ENCODE results near the gene TXLNB. TPM values are rescaled to one million over a fixed set of nuclear protein-coding genes. Genes with fewer than 3 reads are reported as not detected.

TXLNB gene
- total and polyA plus RNA-seq, 2 of the 13 experiments (the other 11 are each of a cell fraction or from before 2014, with no cell fraction given), result not detected

DNA sequence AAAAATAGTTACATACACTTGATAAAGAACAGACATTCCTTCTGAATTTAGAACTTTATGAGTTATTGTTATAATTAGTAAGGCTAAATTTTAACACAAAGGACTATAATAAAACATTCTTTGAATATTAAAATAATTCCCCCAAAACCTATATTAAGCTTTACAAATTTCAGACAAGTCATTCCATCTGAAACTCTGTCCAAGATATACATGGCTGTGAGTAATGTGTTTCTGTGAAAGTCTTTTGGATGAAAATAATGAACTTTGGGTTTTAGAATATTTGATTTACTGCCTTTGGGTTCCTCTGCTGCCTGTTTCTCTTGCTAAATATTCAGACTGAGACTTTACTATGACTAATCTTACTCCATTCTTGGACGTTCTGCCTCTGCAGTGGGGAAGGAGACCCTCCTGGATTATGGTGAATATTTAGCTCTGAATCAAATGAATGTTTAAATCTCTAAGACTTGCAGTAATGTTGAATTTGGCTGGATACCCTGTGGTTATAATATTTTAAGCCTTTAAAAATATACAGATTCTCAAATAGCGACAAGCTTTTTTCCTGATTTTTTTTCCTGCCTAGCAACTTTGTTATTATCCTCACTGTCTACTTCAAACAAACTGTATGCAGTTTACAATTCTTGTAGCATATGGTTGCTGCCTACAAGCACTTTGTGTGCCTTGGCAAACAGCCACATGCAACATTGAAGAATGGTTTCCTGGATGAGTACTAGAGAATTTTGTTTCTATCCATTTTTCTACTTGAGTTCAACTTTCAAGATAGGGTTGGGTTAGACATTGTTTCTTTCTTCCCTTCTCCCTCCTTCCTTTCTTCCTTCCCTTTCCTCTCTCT is 51.4 kb downstream of the TXLNB start (continued):
- TF ChIP-seq, protein P1, sequence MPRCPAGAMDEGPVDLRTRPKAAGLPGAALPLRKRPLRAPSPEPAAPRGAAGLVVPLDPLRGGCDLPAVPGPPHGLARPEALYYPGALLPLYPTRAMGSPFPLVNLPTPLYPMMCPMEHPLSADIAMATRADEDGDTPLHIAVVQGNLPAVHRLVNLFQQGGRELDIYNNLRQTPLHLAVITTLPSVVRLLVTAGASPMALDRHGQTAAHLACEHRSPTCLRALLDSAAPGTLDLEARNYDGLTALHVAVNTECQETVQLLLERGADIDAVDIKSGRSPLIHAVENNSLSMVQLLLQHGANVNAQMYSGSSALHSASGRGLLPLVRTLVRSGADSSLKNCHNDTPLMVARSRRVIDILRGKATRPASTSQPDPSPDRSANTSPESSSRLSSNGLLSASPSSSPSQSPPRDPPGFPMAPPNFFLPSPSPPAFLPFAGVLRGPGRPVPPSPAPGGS (CRISPR knock-in tag; IDR thresholded peaks at IDR 0.05), result no peak
- TF ChIP-seq SOX13 (IDR thresholded peaks at IDR 0.05), result no peak
- TF ChIP-seq SOX13 (CRISPR knock-in tag; conservative IDR thresholded peaks at IDR 0.05 in 1 of 2, IDR thresholded peaks at IDR 0.05 in 1 of 2), result no peak
- TF ChIP-seq MEIS2 (CRISPR knock-in tag; IDR thresholded peaks at IDR 0.05), result no peak
- TF ChIP-seq GATA4 (IDR thresholded peaks at IDR 0.05; ENCODE audit: borderline replicate concordance, low read depth), result no peak
- TF ChIP-seq SSRP1 (CRISPR knock-in tag; IDR thresholded peaks at IDR 0.05), result no peak
- no peak for TF ChIP-seq ZNF253 (CRISPR knock-in tag; IDR thresholded peaks at IDR 0.05; ENCODE audit: borderline replicate concordance)
- no peak for TF ChIP-seq CEBPB (IDR thresholded peaks at IDR 0.05; ENCODE audit: borderline replicate concordance, low read depth, low read length)
- no peak for TF ChIP-seq HOXA3 (CRISPR knock-in tag; IDR thresholded peaks at IDR 0.05)

DNA sequence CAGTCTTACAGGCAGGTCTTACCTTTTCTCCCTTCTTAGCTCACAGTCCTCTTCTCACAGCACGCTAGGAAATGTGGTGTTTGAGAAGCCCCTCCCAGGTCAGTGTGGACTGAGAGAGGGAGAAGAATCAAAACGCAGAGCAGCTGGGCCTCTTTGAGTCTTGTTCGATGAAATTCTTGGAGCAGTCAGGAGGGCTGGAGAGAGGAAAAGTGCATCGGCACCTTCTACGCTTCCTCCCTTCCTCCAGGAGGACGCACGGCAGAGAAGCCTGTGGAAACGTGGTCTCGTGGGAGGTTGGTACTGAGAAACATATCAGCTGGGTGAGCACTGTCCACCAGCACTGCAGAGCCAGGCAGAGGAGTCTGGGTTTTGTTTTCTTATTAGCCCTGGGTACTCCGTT is 52.7 kb downstream of the TXLNB start:
- in situ Hi-C loops (cut with HindIII; ENCODE audit: extremely low pct_ligation_motif_present, low pct_unique_long_range_greater_than_20kb), result no loop called here
- TF ChIP-seq PTBP1 (IDR thresholded peaks at IDR 0.05; ENCODE audit: low read depth, low read length, poor library complexity, severe bottlenecking) (no peak), ZMYM4 (CRISPR knock-in tag; IDR thresholded peaks at IDR 0.05) (no peak), MED1 (CRISPR knock-in tag; IDR thresholded peaks at IDR 0.05) (no peak), RORA (CRISPR knock-in tag; IDR thresholded peaks at IDR 0.05) (no peak), MIER2 (CRISPR knock-in tag; IDR thresholded peaks at IDR 0.05) (no peak), ETS1 (CRISPR knock-in tag; IDR thresholded peaks at IDR 0.05) (no peak), ZBTB49 (CRISPR knock-in tag; IDR thresholded peaks at IDR 0.05; ENCODE audit: borderline replicate concordance) (no peak)
- TF ChIP-seq, protein P2, sequence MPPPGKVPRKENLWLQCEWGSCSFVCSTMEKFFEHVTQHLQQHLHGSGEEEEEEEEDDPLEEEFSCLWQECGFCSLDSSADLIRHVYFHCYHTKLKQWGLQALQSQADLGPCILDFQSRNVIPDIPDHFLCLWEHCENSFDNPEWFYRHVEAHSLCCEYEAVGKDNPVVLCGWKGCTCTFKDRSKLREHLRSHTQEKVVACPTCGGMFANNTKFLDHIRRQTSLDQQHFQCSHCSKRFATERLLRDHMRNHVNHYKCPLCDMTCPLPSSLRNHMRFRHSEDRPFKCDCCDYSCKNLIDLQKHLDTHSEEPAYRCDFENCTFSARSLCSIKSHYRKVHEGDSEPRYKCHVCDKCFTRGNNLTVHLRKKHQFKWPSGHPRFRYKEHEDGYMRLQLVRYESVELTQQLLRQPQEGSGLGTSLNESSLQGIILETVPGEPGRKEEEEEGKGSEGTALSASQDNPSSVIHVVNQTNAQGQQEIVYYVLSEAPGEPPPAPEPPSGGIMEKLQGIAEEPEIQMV (CRISPR knock-in tag; IDR thresholded peaks at IDR 0.05; ENCODE audit: low read depth), result no peak

More for the DNA sequence above, 52.7 kb downstream of the TXLNB start:
- no TSS peak for BruUV-seq (replicated peaks)
- H3K9ac ChIP-seq (ENCODE audit: insufficient read depth, low read depth, low read length), result no peak overlapping the region
- ATAC-seq (peak; percentile 31; the same call in 2 of the 3 replicates), DNase-seq (ENCODE audit: low spot score) (no peak), FAIRE-seq (no peak)
- no peak overlapping the region for H3K4me3 ChIP-seq (replicated peaks in 1 of 3; ENCODE audit: insufficient read depth in 1 of 3, low read depth in 2 of 3, low read length in 3 of 3)
- H2AFZ ChIP-seq (ENCODE audit: low read length), result peak overlapping the region; percentile 15
- CTCF ChIA-PET (ENCODE audit: low intra/inter-chr PET ratio, low total read pairs), result no interaction called here
- H3K27ac ChIP-seq (ENCODE audit: extremely low read length, insufficient read depth, low read length), result no peak overlapping the region
- WGBS (ENCODE audit: low lambda C conversion rate), result 8% methylated on average over 10 of the region's 10 CpGs
- no peaks in the 10 kb centered on the region for H3K4me1 ChIP-seq (ENCODE audit: insufficient read depth, low read length)
- H3K27me3 ChIP-seq (ENCODE audit: control insufficient read depth in 1 of 2, insufficient read depth in 2 of 2, low read length in 2 of 2), result peaks cover 0 to 1% of the 10 kb centered on the region in 2 experiments; a peak in 1 of 5 replicates
- no peaks in the 10 kb centered on the region for H3K79me2 ChIP-seq (ENCODE audit: insufficient read depth, low read length)
- H3K9me3 ChIP-seq (ENCODE audit: low read length), result peaks cover 8% of the 10 kb centered on the region
- intact Hi-C loops (cut with micrococcal nuclease; ENCODE audit: unreplicated experiment), result no loop called here
- H3K36me3 ChIP-seq (replicated peaks in 1 of 2; ENCODE audit: control insufficient read depth in 1 of 2, insufficient read depth in 2 of 2, low read length in 2 of 2), result no peaks in the 10 kb centered on the region
- no peaks in the 10 kb centered on the region for H4K20me1 ChIP-seq (ENCODE audit: insufficient read depth, low read length)
- POLR2A ChIA-PET, result no interaction called here
- no peak overlapping the region for H3K4me2 ChIP-seq (ENCODE audit: low read depth, low read length)

All from HepG2 (cell line).